Ascending aorta (tissue), 2 donors: ENCODE measurements around the gene GOLGA8F. TPM values are rescaled to one million over a fixed set of nuclear protein-coding genes. Genes with fewer than 3 reads are reported as not detected.
"Not testable (repeated sequence)": the region's sequence is repeated elsewhere in the genome, so short reads cannot be mapped to it uniquely, and the experiment has no call there.

Source experiments
- DNase-seq, 2 donors: peaks; one replicate each; pipeline ENCODE4 v3.0.0-alpha.2; 2019; ENCODE audit warnings: low spot score in 2 of 2
- H3K27ac ChIP-seq, 2 donors: fragments of 200-600 bp; sonication (generic); one replicate each; pipeline ENCODE4 v1.5.1; 2016 to 2017; ENCODE audit warnings: mild to moderate bottlenecking in 1 of 2
- H3K27me3 ChIP-seq: fragments of 200-600 bp; sonication (generic); one replicate; pipeline ENCODE4 v1.5.1; 2017
- H3K36me3 ChIP-seq, 2 donors: fragments of 200-600 bp; sonication (generic); one replicate each; pipeline ENCODE4 v1.5.1; 2016
- H3K4me1 ChIP-seq, 2 donors: fragments of 200-600 bp; sonication (generic); one replicate each; pipeline ENCODE4 v1.5.1; 2016 to 2017; ENCODE audit warnings: mild to moderate bottlenecking in 1 of 2
- H3K4me3 ChIP-seq, 2 donors: fragments of 200-600 bp; sonication (generic); one replicate each; pipeline ENCODE4 v1.5.1; 2016 to 2017; ENCODE audit warnings: mild to moderate bottlenecking in 1 of 2
- H3K9me3 ChIP-seq, 2 donors: fragments of 200-600 bp; sonication (generic); one replicate each; pipeline ENCODE4 v1.5.1; 2016
- intact Hi-C: fragments of 100-400 bp; cut with DNase I; formaldehyde crosslinking; loops from one replicate; pipeline ENCODE4 v1.15.1; 2023
- total RNA-seq: library from RNA; depleted of rRNA; stranded (reverse); fragments of >200 nt; gene quantifications from one replicate; pipeline ENCODE4 v1.1.0, GENCODE V29; 2016

Gene GOLGA8F, protein sequence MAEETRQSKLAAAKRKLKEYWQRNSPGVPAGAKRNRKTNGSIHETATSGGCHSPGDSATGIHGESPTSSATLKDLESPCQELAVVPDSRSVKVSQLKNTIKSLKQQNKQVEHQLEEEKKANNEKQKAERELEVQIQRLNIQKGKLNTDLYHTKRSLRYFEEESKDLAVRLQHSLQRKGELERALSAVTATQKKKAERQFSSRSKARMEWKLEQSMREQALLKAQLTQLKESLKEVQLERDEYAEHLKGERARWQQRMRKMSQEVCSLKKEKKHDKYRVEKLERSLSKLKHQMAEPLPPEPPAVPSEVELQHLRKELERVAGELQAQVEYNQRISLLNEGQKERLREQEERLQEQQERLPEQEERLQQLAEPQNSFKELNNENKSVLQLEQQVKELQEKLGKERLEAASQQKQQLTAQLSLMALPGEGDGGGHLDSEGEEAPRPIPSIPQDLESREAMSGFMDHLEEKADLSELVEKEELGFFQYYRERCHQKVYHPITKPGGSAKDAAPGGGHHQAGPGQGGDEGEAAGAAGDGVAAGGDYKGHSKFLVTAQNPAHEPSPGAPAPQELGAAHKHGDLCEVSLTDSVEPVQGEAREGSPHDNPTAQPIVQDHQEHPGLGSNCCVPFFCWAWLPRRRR
- total RNA-seq: not detected

DNA sequence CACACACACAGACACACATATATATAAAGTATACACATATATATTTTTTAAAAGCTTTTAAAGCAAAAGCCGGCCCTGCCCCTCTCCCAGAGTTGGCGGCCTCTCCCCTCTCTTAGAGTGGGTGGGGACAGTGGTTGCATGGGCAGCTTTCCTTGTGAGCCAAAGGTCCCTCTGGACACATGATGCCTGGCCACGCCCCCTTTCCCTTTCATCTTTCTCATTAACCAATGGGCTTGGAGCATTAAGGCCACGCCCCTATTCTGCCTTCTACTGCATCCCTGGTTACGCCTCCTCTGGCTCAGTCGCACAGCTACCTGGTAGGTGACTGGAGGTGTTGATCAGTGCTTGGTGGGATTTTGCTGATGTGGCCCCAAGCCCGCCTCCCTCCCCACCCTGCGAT lies at the start of gene GOLGA8F:
Gene GOLGA8F (plus strand): TSS at position 301 of the 400 bp plus-strand sequence. CDS start 98 bp downstream, at position 399.
- intact Hi-C loops, H3K27ac ChIP-seq, H3K27me3 ChIP-seq, H3K4me1 ChIP-seq, DNase-seq, H3K9me3 ChIP-seq, H3K4me3 ChIP-seq, H3K36me3 ChIP-seq: not testable (repeated sequence)

DNA sequence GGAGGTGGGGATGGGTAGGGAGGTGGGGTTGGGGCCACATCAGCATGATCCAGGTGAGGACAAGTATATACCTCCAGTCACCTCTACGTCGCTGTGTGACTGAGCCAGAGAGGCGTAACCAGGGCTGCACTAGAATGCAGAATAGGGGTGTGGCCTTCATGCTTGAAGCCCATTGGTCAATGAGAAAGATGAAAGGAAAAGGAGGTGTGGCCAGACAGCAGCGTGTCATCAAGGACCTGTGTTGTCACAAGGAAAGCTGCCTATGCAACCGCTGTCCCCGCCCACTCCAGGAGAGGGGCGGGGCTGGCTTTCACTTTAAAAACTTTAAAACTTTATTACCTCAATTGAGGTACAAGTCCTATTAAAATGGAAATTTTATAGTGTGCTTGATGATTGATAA lies 20.5 kb upstream of the GOLGA8F start, which contains the start of gene GOLGA6L24:
Gene GOLGA6L24 (minus strand): TSS at position 101 of the 400 bp plus-strand sequence. CDS start 61 bp downstream, at position 40.
- H3K36me3 ChIP-seq, H3K9me3 ChIP-seq, intact Hi-C loops, DNase-seq, H3K27me3 ChIP-seq, H3K4me3 ChIP-seq, H3K27ac ChIP-seq, H3K4me1 ChIP-seq: not testable (repeated sequence)

DNA sequence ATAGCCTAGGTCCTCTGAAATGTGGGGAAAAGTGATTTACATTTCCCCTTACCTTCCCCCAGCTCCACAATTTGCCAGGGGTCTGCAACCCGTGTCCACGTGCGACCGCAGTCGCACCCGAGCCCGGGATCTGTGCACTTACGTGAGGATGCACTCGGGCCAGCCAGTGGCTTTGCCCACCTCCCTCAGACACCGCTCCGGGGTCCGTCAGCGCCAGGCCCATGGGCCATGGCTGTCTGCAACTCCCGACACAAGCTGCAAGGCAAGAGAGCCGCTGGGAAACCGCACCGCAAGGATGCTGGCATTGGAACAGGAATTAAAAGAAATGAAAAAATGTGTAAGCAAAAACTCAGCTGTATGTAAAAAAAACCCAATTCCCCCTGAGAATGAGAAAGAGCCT lies 13.0 kb upstream of the GOLGA8F start:
- H3K27me3 ChIP-seq, intact Hi-C loops, H3K36me3 ChIP-seq, DNase-seq, H3K9me3 ChIP-seq, H3K27ac ChIP-seq, H3K4me3 ChIP-seq, H3K4me1 ChIP-seq: not testable (repeated sequence)

DNA sequence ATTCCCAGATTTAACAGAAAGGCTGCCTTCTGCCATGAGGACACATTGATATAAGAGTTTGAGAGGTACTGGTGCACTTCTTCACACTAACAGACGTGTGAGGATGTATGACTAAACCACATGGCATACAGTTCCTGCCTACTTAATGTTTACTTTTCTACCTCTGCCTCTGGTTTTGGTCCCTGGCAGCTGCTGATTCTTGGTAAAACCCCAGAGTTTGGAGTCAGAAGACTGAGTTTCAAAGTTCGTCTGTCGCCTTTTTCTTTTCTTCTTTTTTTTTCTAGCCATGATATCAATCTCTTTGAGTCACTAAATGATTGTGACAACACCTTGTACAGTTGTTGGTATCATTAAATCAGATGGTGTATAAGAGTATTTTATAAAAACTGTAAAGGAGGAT lies 1.6 kb downstream of the GOLGA8F start:
- H3K36me3 ChIP-seq, H3K9me3 ChIP-seq, DNase-seq, H3K27me3 ChIP-seq, intact Hi-C loops, H3K4me3 ChIP-seq, H3K27ac ChIP-seq, H3K4me1 ChIP-seq: not testable (repeated sequence)

DNA sequence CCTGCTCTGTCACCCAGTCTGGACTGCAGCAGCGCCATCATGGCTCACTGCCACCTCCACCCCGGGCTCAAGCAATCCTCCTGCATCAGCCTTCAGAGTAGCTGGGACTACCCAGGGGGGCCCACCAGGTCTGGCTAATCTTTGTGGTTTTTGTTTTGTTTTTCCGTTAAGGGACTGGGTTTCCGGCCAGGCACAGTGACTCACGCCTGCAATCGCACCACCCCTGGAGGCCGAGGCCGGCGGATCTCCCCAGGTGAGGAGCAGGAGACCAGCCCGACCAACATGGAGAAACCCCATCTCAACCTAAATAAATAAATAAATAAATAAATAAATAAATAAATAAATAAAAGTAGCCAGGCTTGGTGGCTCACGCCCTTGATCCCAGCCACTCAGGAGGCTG lies 17.6 kb downstream of the GOLGA8F start:
- DNase-seq, intact Hi-C loops, H3K27ac ChIP-seq, H3K9me3 ChIP-seq, H3K4me3 ChIP-seq, H3K27me3 ChIP-seq, H3K36me3 ChIP-seq, H3K4me1 ChIP-seq: not testable (repeated sequence)

DNA sequence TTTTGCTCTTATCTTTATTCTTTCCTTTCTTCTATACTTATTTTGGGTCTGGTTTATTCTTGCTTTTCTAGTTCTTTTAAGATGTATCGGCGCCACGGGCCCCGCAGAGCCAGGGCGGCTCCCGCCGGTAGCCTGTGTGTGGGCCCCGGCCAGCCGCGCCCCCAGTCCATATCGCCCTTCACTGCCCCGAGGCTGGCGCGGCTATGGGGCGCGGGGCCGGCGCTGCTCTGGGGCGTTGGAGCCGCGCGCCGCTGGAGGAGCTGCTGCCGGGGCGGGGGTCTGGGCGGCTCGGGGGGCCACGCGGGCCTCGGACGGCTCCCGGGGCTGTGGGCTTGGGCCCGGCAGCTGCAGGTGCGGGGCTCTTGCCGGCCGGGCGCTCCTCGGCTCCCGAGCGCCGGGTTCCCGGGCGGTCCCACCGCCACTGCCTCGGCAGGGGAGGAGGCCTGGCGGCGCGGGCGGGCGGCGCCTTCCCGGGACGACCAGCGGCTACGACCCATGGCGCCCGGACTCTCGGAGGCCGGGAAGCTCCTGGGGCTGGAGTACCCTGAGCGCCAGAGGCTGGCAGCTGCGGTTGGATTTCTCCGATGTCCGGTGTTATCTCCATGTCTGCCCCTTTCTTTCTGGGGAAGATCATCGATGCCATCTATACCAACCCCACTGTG lies 24.4 kb downstream of the GOLGA8F start:
- intact Hi-C loops, H3K4me3 ChIP-seq, H3K27me3 ChIP-seq, H3K9me3 ChIP-seq, H3K4me1 ChIP-seq, DNase-seq, H3K36me3 ChIP-seq, H3K27ac ChIP-seq: not testable (repeated sequence)

DNA sequence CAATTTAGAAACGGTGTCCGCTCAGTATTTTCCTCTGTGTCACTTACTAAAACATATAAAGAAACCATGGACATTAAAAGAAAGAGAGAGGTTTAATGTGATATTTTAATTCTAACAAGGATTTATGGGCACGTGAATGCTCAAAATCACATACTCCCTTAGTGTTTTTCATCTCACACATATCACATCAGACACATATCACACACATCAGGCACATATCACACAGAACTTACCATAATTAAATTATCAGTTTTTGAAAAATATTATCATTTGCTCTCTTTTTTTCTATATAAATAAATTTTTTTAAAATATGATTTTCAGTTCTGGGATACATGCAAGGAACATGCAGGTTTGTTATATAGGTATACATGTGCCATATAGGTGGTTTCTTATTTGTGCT lies 42.0 kb downstream of the GOLGA8F start:
- DNase-seq, H3K4me3 ChIP-seq, H3K27me3 ChIP-seq, H3K27ac ChIP-seq, H3K4me1 ChIP-seq, H3K9me3 ChIP-seq, H3K36me3 ChIP-seq, intact Hi-C loops: not testable (repeated sequence)

DNA sequence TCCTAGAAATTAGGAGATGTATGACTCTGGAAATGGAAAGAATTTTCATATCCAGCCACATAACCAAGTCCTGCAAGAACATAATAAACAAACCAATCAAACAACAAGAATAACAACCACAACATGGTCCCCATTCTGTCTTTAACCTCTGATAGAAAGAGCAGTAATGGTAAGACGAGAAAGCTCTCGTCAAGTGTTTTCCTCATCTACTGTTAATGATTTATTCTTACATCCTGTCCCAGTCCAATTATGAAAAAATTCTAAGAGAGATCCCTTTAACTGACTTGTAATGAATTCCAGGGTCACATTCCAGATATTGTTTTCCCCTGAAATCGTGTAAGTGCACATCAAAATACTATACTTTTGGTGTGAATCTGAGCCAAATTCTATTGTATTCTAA lies 57.1 kb downstream of the GOLGA8F start:
- H3K27ac ChIP-seq, DNase-seq, H3K9me3 ChIP-seq, H3K27me3 ChIP-seq, H3K4me3 ChIP-seq, intact Hi-C loops, H3K36me3 ChIP-seq, H3K4me1 ChIP-seq: not testable (repeated sequence)

Other genes with a start within 250 kb of the GOLGA8F start
- 42.7 TPM for gene HERC2, start 56.5 kb upstream of the GOLGA8F start, total RNA-seq
- 0.11 TPM for gene GOLGA6L24, start 20.6 kb upstream of the GOLGA8F start, total RNA-seq
- gene GOLGA8G, start 154.3 kb downstream of the GOLGA8F start, total RNA-seq: not detected
- not detected for gene GOLGA6L25, start 174.9 kb downstream of the GOLGA8F start, total RNA-seq